Kidney epithelial cell (primary cell): ENCODE data around the gene SIN3B. TPM values are rescaled to one million over a fixed set of nuclear protein-coding genes. Genes with fewer than 3 reads are reported as not detected.

ENCODE experiments used
- DNase-seq: peaks from one replicate; pipeline ENCODE4 v3.0.0-alpha.2; 2010; ENCODE audit warnings: low read depth
- H3K27me3 ChIP-seq: 2 replicates; pipeline ENCODE4 v1.6.0; 2011; ENCODE audit warnings: low read length; ENCODE audit not compliant: control insufficient read depth, insufficient read depth
- H3K36me3 ChIP-seq: 2 replicates; pipeline ENCODE4 v1.5.1; 2011; ENCODE audit warnings: low read length; ENCODE audit not compliant: control insufficient read depth, insufficient read depth
- H3K4me3 ChIP-seq: 2 replicates; pipeline ENCODE4 v1.5.1; 2011; ENCODE audit warnings: low read depth, mild to moderate bottlenecking, control low read depth, low read length
- CTCF ChIP-seq: IDR thresholded peaks from 2 replicates; pipeline ENCODE4 v1.5.1; 2011; ENCODE audit warnings: mild to moderate bottlenecking, moderate library complexity, low read length, control low read depth, inconsistent platforms; ENCODE audit not compliant: insufficient read depth, poor library complexity, severe bottlenecking
- total RNA-seq: library from RNA; depleted of rRNA; stranded (reverse); fragments of >200 nt; gene quantifications from 2 replicates; pipeline ENCODE4 v1.2.3, GENCODE V29; 2015

SIN3B gene
- total RNA-seq, 1 donor from 2014 or later, result 36.6 TPM

- TF ChIP-seq CTCF, result no peak
- no peaks in the 10 kb centered on the region for H3K36me3 ChIP-seq
- H3K4me3 ChIP-seq, result no peak overlapping the region
- DNase-seq, result no peak
- H3K27me3 ChIP-seq, result peaks cover 3% of the 10 kb centered on the region
These were observed 64.4 kb downstream of the SIN3B start for GRCh38 chr19:16893686-16893989.

DNA sequence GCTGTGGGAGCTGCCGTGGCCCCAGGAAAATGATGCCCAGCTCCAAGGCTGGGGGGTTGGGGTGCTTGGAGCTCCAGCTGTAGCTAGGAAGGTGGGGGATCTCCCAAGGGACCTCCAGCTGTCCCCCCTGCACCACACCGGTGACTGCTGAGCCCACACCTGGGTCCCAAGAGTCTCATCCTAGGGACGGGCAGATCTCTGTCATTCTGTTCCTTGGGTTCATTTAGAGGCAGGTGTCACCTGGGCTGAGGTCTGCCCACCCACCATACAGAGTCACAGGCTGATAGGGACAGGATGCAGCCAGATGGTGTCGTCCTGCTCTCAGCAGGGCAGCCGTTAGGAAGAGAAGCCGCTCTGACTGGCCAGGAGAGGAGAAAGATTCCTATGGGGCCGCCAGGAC lies 64.9 kb downstream of the SIN3B start:
- no peaks in the 10 kb centered on the region for H3K36me3 ChIP-seq
- TF ChIP-seq CTCF, result no peak
- H3K4me3 ChIP-seq, result no peak overlapping the region
- DNase-seq, result no peak
- H3K27me3 ChIP-seq, result no peaks in the 10 kb centered on the region

- TF ChIP-seq CTCF, result no peak
- no peak overlapping the region for H3K4me3 ChIP-seq
- no peaks in the 10 kb centered on the region for H3K27me3 ChIP-seq
- no peaks in the 10 kb centered on the region for H3K36me3 ChIP-seq
- no peak for DNase-seq
These were observed 66.4 kb downstream of the SIN3B start for GRCh38 chr19:16895467-16896145.

GRCh38 chr19:16896146-16897028 lies 67.2 kb downstream of the SIN3B start:
- H3K4me3 ChIP-seq, result peak overlapping the region; percentile 46
- no peak for DNase-seq
- H3K36me3 ChIP-seq, result no peaks in the 10 kb centered on the region
- peaks cover 3% of the 10 kb centered on the region for H3K27me3 ChIP-seq
- no peak for TF ChIP-seq CTCF

DNA sequence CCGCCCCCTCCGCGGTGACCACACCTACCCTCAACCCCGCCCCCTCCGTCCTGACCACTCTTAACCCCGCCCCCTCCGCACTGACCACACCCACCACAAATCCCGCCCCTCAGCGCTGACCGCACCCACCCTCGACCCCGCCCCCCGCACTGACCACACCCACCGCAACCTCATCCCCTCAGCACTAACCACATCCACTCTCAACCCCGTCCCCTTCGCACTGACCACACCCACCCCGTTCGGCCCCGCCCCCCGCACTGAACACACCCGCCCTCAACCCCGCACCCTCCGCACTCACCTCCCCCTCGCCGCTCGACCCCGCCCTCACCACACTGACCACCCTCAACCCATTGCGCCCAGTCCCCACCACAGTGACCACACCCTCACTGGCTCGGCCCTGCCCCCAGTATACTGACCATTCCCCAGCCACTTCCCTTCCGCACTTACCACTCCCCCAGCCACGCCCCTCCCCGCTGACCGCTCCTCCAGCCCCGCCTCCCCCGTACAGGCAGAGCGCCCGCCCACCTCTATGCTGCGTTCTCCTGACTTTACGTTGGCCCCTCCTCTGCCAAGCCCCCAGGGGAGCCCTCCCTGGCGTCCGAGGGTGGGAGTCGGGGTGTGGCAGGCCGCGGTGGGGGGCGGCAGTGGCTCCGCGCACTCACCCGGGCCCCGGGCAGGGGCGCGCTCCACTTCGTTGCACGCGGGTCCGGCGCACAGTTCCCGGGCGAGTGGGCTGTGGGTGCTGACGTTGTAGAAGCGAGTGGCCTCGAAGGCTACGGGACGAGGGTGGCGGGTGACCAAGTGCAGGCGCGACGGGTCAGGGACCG lies 68.0 kb downstream of the SIN3B start:
- Histone ChIP-seq H3K27me3 (peaks cover 3% of the 10 kb centered on the region), H3K36me3 (no peaks in the 10 kb centered on the region), H3K4me3 (peak overlapping the region; percentile 58)
- no peak for TF ChIP-seq CTCF
- DNase-seq, result peak; percentile 65
